ENCODE data around the gene ZP2. TPM values are rescaled to one million over a fixed set of nuclear protein-coding genes. Genes with fewer than 3 reads are reported as not detected.
"Not testable (repeated sequence)": the region's sequence is repeated elsewhere in the genome, so short reads cannot be mapped to it uniquely, and the experiment has no call there.

ZP2 gene
- polyA plus RNA-seq, 2 donors = 0.01 TPM; not detected in 1

- Histone ChIP-seq H3K36me3 (ENCODE audit: control insufficient read depth in 2 of 2, insufficient read depth in 2 of 2, low read length in 1 of 2) (peaks cover 1 to 8% of the 10 kb centered on the region in 2 donors), H3K27ac (ENCODE audit: low read depth in 2 of 2, low read length in 1 of 2) (no peak overlapping the region), H3K9me3 (ENCODE audit: control insufficient read depth in 2 of 2, insufficient read depth in 1 of 2, low read depth in 1 of 2, low read length in 1 of 2) (no peaks in the 10 kb centered on the region), H3K4me3 (ENCODE audit: low read depth in 1 of 2, low read length in 2 of 2) (no peak overlapping the region), H3K4me1 (ENCODE audit: control insufficient read depth in 2 of 2, insufficient read depth in 2 of 2, low read length in 1 of 2) (peaks cover 0 to 2% of the 10 kb centered on the region in 2 donors), H3K27me3 (ENCODE audit: control insufficient read depth in 1 of 2, insufficient read depth in 2 of 2, low read length in 2 of 2) (no peaks in the 10 kb centered on the region)
- WGBS, 2 donors = 70 to 75% methylated on average over 11 to 12 of the region's 12 CpGs
These were observed 25.6 kb downstream of the ZP2 start for GRCh38 chr16:21185659-21186325.

GRCh38 chr16:21184834-21185233 lies 26.5 kb downstream of the ZP2 start:
- peaks cover 3 to 10% of the 10 kb centered on the region in 2 donors for H3K36me3 ChIP-seq (ENCODE audit: control insufficient read depth in 2 of 2, insufficient read depth in 2 of 2, low read length in 1 of 2)
- H3K27me3 ChIP-seq (ENCODE audit: control insufficient read depth in 1 of 2, insufficient read depth in 2 of 2, low read length in 2 of 2) = no peaks in the 10 kb centered on the region
- H3K27ac ChIP-seq (ENCODE audit: low read depth in 2 of 2, low read length in 1 of 2) = peak overlapping the region in 1 of 2 donors; percentile 15
- peaks cover 0 to 2% of the 10 kb centered on the region in 2 donors for H3K4me1 ChIP-seq (ENCODE audit: control insufficient read depth in 2 of 2, insufficient read depth in 2 of 2, low read length in 1 of 2)
- H3K4me3 ChIP-seq (ENCODE audit: low read depth in 1 of 2, low read length in 2 of 2) = no peak overlapping the region
- WGBS, 2 donors = 64 to 69% methylated on average over 3 of the region's 3 CpGs
- no peaks in the 10 kb centered on the region for H3K9me3 ChIP-seq (ENCODE audit: control insufficient read depth in 2 of 2, insufficient read depth in 1 of 2, low read depth in 1 of 2, low read length in 1 of 2)

- H3K27ac ChIP-seq (ENCODE audit: low read depth in 2 of 2, low read length in 1 of 2) = no peak overlapping the region
- no peak overlapping the region for H3K4me3 ChIP-seq (ENCODE audit: low read depth in 1 of 2, low read length in 2 of 2)
- no peaks in the 10 kb centered on the region for H3K9me3 ChIP-seq (ENCODE audit: control insufficient read depth in 2 of 2, insufficient read depth in 1 of 2, low read depth in 1 of 2, low read length in 1 of 2)
- H3K4me1 ChIP-seq (ENCODE audit: control insufficient read depth in 2 of 2, insufficient read depth in 2 of 2, low read length in 1 of 2) = peaks cover 0 to 2% of the 10 kb centered on the region in 2 donors
- no peaks in the 10 kb centered on the region for H3K27me3 ChIP-seq (ENCODE audit: control insufficient read depth in 1 of 2, insufficient read depth in 2 of 2, low read length in 2 of 2)
- H3K36me3 ChIP-seq (ENCODE audit: control insufficient read depth in 2 of 2, insufficient read depth in 2 of 2, low read length in 1 of 2) = peaks cover 10 to 16% of the 10 kb centered on the region in 2 donors
- WGBS, 2 donors = 86 to 87% methylated on average over 3 of the region's 3 CpGs
These were observed 27.4 kb downstream of the ZP2 start for GRCh38 chr16:21183995-21184394.

- Histone ChIP-seq H3K27me3 (ENCODE audit: control insufficient read depth in 1 of 2, insufficient read depth in 2 of 2, low read length in 2 of 2) (no peaks in the 10 kb centered on the region), H3K4me1 (ENCODE audit: control insufficient read depth in 2 of 2, insufficient read depth in 2 of 2, low read length in 1 of 2) (no peaks in the 10 kb centered on the region), H3K36me3 (ENCODE audit: control insufficient read depth in 2 of 2, insufficient read depth in 2 of 2, low read length in 1 of 2) (peaks cover 10 to 18% of the 10 kb centered on the region in 2 donors), H3K27ac (ENCODE audit: low read depth in 2 of 2, low read length in 1 of 2) (no peak overlapping the region), H3K9me3 (ENCODE audit: control insufficient read depth in 2 of 2, insufficient read depth in 1 of 2, low read depth in 1 of 2, low read length in 1 of 2) (no peaks in the 10 kb centered on the region), H3K4me3 (ENCODE audit: low read depth in 1 of 2, low read length in 2 of 2) (no peak overlapping the region)
- 80 to 88% methylated on average over 3 of the region's 3 CpGs for WGBS, 2 donors
These were observed 31.4 kb downstream of the ZP2 start for GRCh38 chr16:21179983-21180365.

- Histone ChIP-seq H3K27me3 (ENCODE audit: control insufficient read depth in 1 of 2, insufficient read depth in 2 of 2, low read length in 2 of 2) (no peaks in the 10 kb centered on the region), H3K36me3 (ENCODE audit: control insufficient read depth in 2 of 2, insufficient read depth in 2 of 2, low read length in 1 of 2) (peaks cover 10 to 18% of the 10 kb centered on the region in 2 donors), H3K4me3 (ENCODE audit: low read depth in 1 of 2, low read length in 2 of 2) (no peak overlapping the region), H3K4me1 (ENCODE audit: control insufficient read depth in 2 of 2, insufficient read depth in 2 of 2, low read length in 1 of 2) (no peaks in the 10 kb centered on the region), H3K9me3 (ENCODE audit: control insufficient read depth in 2 of 2, insufficient read depth in 1 of 2, low read depth in 1 of 2, low read length in 1 of 2) (no peaks in the 10 kb centered on the region), H3K27ac (ENCODE audit: low read depth in 2 of 2, low read length in 1 of 2) (no peak overlapping the region)
- WGBS, 2 donors = 82 to 86% methylated on average over 13 of the region's 13 CpGs
These were observed 32.0 kb downstream of the ZP2 start for GRCh38 chr16:21179126-21179982.

GRCh38 chr16:21175397-21175796 lies 36.0 kb downstream of the ZP2 start:
- 54 to 72% methylated on average over 1 of the region's 1 CpG for WGBS, 2 donors
- Histone ChIP-seq H3K27ac (ENCODE audit: low read depth in 2 of 2, low read length in 1 of 2) (no peak overlapping the region), H3K27me3 (ENCODE audit: control insufficient read depth in 1 of 2, insufficient read depth in 2 of 2, low read length in 2 of 2) (no peaks in the 10 kb centered on the region), H3K36me3 (ENCODE audit: control insufficient read depth in 2 of 2, insufficient read depth in 2 of 2, low read length in 1 of 2) (peaks cover 15 to 18% of the 10 kb centered on the region in 2 donors), H3K4me1 (ENCODE audit: control insufficient read depth in 2 of 2, insufficient read depth in 2 of 2, low read length in 1 of 2) (no peaks in the 10 kb centered on the region), H3K4me3 (ENCODE audit: low read depth in 1 of 2, low read length in 2 of 2) (no peak overlapping the region), H3K9me3 (ENCODE audit: control insufficient read depth in 2 of 2, insufficient read depth in 1 of 2, low read depth in 1 of 2, low read length in 1 of 2) (no peaks in the 10 kb centered on the region)

GRCh38 chr16:21172650-21173049 lies 38.7 kb downstream of the ZP2 start:
- WGBS, 2 donors = 89 to 94% methylated on average over 3 of the region's 3 CpGs
- Histone ChIP-seq H3K27me3 (ENCODE audit: control insufficient read depth in 1 of 2, insufficient read depth in 2 of 2, low read length in 2 of 2) (no peaks in the 10 kb centered on the region), H3K4me1 (ENCODE audit: control insufficient read depth in 2 of 2, insufficient read depth in 2 of 2, low read length in 1 of 2) (no peaks in the 10 kb centered on the region), H3K36me3 (ENCODE audit: control insufficient read depth in 2 of 2, insufficient read depth in 2 of 2, low read length in 1 of 2) (peaks cover 8 to 14% of the 10 kb centered on the region in 2 donors), H3K9me3 (ENCODE audit: control insufficient read depth in 2 of 2, insufficient read depth in 1 of 2, low read depth in 1 of 2, low read length in 1 of 2) (no peaks in the 10 kb centered on the region), H3K27ac (ENCODE audit: low read depth in 2 of 2, low read length in 1 of 2) (no peak overlapping the region), H3K4me3 (ENCODE audit: low read depth in 1 of 2, low read length in 2 of 2) (no peak overlapping the region)

- H3K9me3 ChIP-seq (ENCODE audit: control insufficient read depth in 2 of 2, insufficient read depth in 1 of 2, low read depth in 1 of 2, low read length in 1 of 2); H3K4me1 ChIP-seq (ENCODE audit: control insufficient read depth in 2 of 2, insufficient read depth in 2 of 2, low read length in 1 of 2); H3K27ac ChIP-seq (ENCODE audit: low read depth in 2 of 2, low read length in 1 of 2); H3K4me3 ChIP-seq (ENCODE audit: low read depth in 1 of 2, low read length in 2 of 2); H3K27me3 ChIP-seq (ENCODE audit: control insufficient read depth in 1 of 2, insufficient read depth in 2 of 2, low read length in 2 of 2): not testable (repeated sequence)
- 77 to 83% methylated on average over 8 of the region's 8 CpGs for WGBS, 2 donors
- H3K36me3 ChIP-seq (ENCODE audit: control insufficient read depth in 2 of 2, insufficient read depth in 2 of 2, low read length in 1 of 2) = peaks cover 15 to 21% of the 10 kb centered on the region in 2 donors
These were observed 41.3 kb downstream of the ZP2 start for GRCh38 chr16:21170116-21170515.

- Histone ChIP-seq H3K27me3 (ENCODE audit: control insufficient read depth in 1 of 2, insufficient read depth in 2 of 2, low read length in 2 of 2) (no peaks in the 10 kb centered on the region), H3K9me3 (ENCODE audit: control insufficient read depth in 2 of 2, insufficient read depth in 1 of 2, low read depth in 1 of 2, low read length in 1 of 2) (no peaks in the 10 kb centered on the region), H3K27ac (ENCODE audit: low read depth in 2 of 2, low read length in 1 of 2) (no peak overlapping the region), H3K4me1 (ENCODE audit: control insufficient read depth in 2 of 2, insufficient read depth in 2 of 2, low read length in 1 of 2) (no peaks in the 10 kb centered on the region), H3K4me3 (ENCODE audit: low read depth in 1 of 2, low read length in 2 of 2) (no peak overlapping the region), H3K36me3 (ENCODE audit: control insufficient read depth in 2 of 2, insufficient read depth in 2 of 2, low read length in 1 of 2) (peaks cover 15 to 23% of the 10 kb centered on the region in 2 donors)
- WGBS, 2 donors = 84 to 86% methylated on average over 5 of the region's 5 CpGs
These were observed 42.0 kb downstream of the ZP2 start for GRCh38 chr16:21169249-21169981.

All from esophagus (tissue), 2 donors.